TTC549 (cell line): ENCODE measurements around the gene LRCH1.

Experiments
- FAIRE-seq: peaks from 2 replicates; lab custom pipeline; 2012; peaks lifted over from hg19 to GRCh38; lab: Jason Lieb, UNC

Gene LRCH1

DNA sequence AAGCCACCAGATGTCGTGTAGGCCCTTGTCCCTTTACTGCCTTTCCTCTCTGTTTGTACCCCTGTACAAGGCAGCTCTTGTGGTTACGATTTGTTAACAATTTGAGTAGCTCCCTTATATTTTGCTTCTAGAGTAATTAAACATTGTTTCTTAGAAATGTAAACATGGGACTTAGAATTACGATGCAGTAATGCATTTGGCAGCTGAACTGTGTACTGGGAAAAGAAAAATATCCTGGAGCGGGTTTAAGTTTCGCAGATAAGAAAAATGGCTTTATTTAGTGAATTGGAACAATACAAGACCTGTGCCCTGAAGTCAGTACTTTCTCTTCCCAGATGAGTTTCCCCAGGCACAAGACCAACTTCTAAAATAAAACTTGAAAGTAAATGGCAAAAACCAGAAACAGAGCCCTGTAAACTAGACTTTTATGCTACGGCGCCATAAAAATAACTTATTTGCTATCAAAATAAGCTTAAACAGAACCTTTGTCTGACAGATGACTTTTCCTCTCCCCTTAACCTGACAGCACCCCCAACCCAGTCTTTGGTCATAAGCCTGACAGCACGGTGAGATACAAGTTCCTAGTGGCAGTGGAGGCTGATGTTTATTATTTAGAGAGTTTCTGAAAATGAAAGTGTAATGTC, 63.0 kb downstream of the LRCH1 start:
- FAIRE-seq: no peak

- FAIRE-seq: no peak
Measured at GRCh38 chr13:46617229-46617721, 64.3 kb downstream of the LRCH1 start.

GRCh38 chr13:46617885-46618284, 64.9 kb downstream of the LRCH1 start:
- no peak for FAIRE-seq

DNA sequence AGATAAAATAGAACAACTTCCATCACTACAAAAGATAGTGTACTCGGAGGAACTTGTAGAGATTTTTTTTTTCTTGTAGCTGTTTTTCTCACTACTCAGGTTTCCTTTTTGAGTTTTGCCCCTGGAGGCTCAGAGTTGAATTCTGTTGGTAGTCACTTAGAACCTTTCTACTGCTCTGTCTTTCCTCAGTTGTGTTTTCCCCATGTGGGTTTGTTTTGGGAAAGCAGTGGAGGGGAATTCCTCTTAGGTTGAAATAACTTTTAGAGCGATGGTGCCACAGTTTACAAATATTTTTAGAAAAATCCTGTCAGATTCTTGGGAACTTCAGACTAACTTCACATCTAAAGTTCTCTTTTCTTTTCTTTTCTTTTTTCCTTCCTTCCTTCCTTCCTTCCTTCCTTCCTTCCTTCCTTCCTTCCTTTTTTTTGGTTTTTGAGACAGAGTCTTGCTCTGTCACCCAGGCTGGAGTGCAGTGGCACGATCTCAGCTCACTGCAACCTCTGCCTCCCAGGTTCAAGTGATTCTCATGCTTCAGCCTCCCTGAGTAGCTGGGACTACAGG, 65.8 kb downstream of the LRCH1 start:
- FAIRE-seq: no peak

DNA sequence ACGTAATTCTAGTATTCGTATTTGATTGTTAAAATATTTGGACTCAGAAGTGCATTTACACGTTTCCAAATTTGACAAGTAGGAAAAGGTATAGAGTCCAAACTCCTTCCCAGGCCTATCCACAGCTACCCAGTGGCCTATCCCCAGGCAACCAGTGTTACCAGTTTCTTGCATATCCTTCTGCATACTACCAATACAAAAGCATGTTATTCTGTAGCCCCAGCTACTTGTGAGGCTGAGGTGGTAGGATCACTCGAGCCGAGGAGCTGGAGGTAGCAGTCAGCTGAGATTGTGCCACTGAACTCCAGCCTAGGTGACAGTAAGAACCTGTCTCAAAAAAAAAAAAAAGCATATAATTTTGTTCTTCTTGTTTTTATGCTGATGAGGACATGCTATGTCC, 67.1 kb downstream of the LRCH1 start:
- FAIRE-seq: no peak

- FAIRE-seq: no peak
Measured at GRCh38 chr13:46620471-46620870, 67.5 kb downstream of the LRCH1 start.

DNA sequence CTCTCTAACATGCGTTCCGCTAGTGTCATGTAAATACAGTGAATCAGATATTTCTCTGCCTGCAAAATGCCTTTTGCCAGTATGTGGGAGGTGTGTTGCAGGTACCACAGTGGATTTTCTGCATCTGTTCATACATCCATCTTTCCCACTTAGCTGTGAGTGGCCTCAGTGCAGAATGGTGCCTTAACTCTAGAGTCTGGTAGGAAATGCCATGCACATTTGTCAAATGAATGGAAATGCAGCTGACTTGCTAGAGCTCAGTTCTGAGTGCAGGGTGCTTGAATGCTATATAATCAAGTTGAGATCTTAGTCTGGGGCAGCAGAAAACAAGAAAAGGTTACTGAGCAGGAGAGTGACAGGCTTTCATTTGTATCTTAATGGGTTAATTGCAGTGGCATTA, 68.2 kb downstream of the LRCH1 start:
- no peak for FAIRE-seq

DNA sequence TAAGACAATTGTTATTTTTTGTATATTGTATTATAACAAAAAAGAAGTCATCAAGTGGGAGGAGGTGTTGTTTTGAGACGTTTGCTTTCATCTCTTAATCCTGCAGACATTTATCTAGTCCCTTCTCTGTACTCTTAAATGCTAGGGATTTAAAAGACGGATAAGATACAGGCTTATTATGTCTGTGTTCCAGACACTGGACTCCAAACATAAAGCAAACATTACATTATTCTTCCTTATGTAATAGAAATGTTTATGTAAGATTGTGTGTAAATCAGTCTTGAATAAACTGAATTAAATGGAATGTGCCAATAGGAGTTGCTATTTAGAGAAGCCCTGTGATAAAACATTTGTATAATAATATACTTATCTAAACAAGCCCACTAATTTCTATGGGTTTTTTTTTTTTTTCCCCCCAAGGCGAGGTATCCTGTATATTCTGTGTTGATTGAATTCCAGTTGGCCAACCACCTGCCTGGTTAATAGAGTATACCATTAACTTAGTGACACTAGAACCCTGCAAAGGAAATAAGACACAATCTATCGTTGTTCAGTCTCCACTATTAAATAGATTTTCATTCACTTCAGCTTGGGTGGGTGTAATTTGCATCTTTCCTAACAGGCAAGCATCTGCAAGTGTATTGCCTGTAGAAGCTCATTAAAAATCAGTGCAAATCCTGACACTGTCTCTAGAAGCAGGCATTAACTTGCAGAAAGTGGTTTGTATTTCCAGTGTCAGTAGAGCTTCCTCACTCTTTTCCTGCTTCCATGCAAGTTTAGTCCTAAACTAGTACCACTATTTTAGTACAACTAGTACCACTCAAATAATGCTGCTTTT, 69.0 kb downstream of the LRCH1 start:
- FAIRE-seq: no peak

GRCh38 chr13:46622630-46623256, 69.8 kb downstream of the LRCH1 start:
- FAIRE-seq: no peak

DNA sequence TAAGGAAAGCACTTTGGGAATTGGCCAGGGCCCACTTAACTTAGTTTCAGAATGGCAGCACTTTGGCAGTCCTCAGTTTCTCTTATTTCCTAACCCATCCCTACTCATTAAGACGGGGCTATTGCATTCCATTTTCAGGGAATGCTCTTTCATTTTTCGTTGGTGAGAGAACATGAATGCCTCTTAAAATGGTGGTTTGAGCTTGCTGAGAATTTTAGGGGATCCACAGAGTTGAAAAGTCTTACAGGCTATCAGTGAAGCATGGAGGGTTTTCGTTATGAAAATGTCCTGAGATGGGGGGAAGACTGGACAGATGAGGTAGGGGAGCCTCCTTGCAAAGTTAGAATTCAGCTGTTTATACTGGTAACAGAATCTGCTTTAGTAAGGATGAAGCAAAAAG, 71.4 kb downstream of the LRCH1 start:
- FAIRE-seq: no peak

DNA sequence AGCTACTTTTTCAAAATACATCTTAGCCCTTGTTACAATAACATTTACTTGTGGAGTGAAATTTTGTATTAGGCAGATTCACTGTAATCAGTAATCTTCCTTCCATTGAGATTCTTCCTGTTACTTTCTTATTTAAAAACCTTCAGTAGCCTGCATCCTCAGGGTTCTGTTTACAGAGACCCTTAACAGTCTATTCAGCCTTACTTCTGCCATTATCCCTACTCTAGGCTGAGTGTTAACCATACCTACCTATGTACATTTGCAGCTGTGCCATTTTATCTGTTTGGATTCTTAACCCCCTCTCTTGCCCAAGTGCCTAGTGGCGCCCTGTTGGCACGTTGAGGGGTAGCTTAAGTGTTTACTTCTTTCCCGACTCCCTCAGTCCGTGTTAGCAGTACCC, 71.9 kb downstream of the LRCH1 start:
- no peak for FAIRE-seq

DNA sequence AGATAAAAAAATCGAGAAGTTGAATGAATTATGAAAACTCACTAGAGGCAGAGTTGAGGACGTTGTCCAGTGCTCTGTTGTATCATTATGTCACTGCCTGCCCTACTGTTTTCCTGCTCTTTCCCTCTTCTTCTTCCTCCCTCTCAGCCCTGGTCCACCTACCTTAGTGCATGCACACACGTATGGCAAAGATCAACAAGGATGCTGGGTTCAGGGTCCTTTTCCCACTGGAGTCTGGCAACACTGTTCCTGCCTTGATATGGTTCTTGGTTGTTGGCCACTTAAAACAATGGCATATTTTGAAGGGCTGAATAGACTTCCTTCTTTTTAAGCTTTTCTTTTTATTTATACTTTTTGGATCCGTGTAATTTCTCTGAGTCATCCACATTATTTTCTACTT, 74.5 kb downstream of the LRCH1 start:
- FAIRE-seq: no peak

DNA sequence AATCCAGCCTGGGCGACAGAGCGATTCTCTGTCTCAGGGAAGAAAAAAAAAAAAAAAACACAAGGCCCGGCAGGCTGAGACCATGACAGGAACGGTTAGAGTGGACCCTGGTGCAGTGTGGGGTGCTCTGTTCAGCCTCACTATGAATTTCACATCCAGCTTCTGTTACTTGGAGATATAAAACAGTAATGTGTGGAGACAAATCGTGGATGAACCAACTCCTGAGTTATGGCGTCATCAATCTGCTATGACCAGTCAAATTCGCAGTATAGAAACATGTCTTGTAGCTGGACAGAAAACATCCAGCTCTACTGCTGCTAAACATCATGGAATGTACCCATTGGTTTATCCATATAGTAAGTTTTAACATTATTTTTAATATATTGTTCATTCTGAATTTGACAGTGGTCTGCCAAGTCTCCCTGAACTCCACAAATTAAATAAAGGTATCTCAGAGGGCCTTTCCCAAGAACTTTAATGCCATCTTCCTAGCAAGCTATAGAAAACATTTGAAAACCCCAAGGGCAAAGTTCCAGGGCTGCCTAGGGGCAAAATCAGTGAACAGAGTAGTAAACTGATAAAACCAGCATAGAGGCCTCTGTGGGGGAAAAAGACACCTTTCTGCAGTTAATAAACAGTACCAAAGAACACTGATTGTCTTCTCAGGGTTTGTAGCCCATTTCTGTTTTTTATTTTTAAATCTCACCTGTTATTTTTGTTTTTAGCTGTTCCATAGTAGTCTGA, 75.8 kb downstream of the LRCH1 start:
- no peak for FAIRE-seq

- FAIRE-seq: no peak
Measured at GRCh38 chr13:46629811-46630413, 76.9 kb downstream of the LRCH1 start.

- FAIRE-seq: no peak
Measured at GRCh38 chr13:46630431-46631178, 77.6 kb downstream of the LRCH1 start.

DNA sequence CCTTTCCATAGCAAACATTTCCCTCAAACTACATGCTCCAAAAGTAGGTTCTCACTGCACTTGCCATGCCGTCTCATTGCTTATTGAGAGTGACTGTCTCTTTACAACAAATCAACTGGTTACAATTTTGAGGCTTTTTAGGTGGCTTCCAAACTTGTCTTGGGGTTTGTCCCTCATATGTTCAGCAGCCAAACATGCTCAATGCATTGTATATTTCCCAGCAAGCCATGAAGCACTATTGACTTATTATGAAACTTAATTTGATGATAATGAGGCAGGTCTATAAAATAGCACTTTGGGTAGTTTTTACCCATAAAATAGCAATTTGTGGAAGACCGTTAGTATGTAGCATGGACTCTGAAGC, 78.2 kb downstream of the LRCH1 start:
- no peak for FAIRE-seq

- no peak for FAIRE-seq
Measured at GRCh38 chr13:46632176-46632575, 79.2 kb downstream of the LRCH1 start.

DNA sequence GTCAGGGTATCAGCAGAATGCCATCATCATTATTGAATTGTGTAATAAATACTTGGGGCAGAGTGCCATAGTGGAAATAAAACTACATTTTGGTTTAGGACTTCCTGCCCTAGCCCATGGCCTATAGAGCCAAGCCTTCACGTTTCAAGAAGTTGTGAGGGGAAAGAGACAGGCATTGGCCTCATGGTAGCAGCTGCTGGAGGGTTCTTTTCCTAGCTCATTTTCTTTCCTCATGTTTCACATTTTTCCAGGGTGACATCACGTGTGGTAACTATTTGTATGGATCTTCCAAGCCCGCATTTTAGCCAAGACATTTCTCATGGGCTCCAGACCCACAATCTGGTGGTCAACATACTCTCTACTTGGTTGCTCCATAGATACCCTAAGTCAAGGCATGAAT, 80.4 kb downstream of the LRCH1 start:
- FAIRE-seq: no peak

DNA sequence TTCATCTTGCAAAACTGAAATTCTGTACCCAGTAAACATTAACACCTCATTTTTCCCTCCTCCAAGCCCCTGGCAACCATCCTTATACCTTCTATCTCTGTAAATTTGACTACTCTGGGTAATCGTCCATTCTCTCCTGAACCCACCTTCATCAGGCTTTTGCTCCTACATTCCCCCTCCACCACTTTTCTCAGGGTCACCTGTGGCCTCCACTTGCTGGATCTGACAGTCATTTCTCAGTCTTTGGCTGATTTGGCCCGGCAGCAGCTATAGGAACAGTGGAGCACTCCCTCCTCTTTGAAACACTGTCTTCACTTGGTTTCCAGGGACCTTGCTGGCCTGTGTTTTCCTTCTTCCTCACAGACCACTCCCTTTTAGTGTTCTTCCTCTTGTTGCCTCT, 83.5 kb downstream of the LRCH1 start:
- FAIRE-seq: no peak

DNA sequence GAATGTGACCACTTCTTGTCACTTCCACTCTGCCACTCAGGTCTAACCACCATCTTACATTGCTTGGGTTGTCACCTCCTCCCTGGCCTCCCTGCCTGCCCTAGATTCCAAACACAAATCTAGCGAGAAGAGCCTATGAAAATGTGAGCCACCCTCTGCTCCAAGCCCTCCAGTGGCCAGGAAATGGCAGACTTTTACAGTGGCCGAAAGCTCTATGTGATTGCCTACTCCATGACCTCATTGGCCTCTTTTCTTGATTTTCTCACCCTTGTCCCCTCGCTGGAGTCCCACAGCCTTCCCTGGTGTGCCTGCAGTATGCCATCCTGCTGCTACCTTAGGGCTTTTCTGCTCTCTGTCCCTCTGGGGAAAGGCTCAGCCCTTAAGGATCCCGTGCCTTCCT, 84.2 kb downstream of the LRCH1 start:
- FAIRE-seq: no peak

DNA sequence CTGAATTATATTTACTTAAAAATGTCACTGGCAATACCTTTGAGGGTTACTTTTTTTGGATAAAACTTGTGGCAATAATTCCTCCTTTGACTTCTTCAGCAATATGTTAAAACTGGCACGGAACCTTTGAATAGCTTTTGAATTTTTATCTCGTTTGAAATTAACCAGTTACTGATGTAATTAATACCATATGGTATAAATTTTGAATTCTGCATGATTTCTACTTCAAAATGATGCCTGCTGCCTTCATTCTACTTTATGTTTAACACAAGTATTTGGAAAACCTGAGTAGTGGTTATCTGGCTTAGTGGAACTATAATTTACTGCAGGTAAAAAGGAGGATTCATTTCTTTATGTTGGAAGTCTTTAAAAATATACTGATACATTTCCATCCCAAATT, 85.3 kb downstream of the LRCH1 start:
- FAIRE-seq: no peak
